CD14-positive monocyte (primary cell): ENCODE measurements around the gene CRAT. TPM values are rescaled to one million over a fixed set of nuclear protein-coding genes. Genes with fewer than 3 reads are reported as not detected.

ENCODE experiments used
- DNase-seq, 3 donors: peaks; one replicate each; pipeline ENCODE4 v3.0.0-alpha.2; 2011 to 2022
- H2AFZ ChIP-seq: 2 replicates; pipeline ENCODE4 v1.6.0; 2012; ENCODE audit warnings: mild to moderate bottlenecking, low read depth, low read length, inconsistent platforms; ENCODE audit not compliant: insufficient read depth, poor library complexity, severe bottlenecking
- H3K27ac ChIP-seq, 2 donors: 1 replicate in 1 of 2; 2 replicates in 1 of 2; pipeline ENCODE4 v1.5.1; 2012 to 2013; ENCODE audit warnings: low read length in 2 of 2, control low read depth in 1 of 2, inconsistent platforms in 1 of 2, low read depth in 1 of 2, mild to moderate bottlenecking in 1 of 2
- H3K27me3 ChIP-seq, 2 donors: one replicate each; pipeline versions ENCODE4 v1.6.0 to v1.6.1; 2011 to 2013; ENCODE audit warnings: low read length in 2 of 2; ENCODE audit not compliant: control insufficient read depth in 2 of 2, insufficient read depth in 2 of 2
- H3K36me3 ChIP-seq, 2 donors: replicated peaks in 1 of 2; 1 replicate in 1 of 2; 2 replicates in 1 of 2; pipeline versions ENCODE4 v1.5.1 to v1.6.1; 2012 to 2013; ENCODE audit warnings: low read length in 2 of 2, control low read depth in 1 of 2, inconsistent platforms in 1 of 2, mild to moderate bottlenecking in 1 of 2; ENCODE audit not compliant: insufficient read depth in 2 of 2, control insufficient read depth in 1 of 2
- H3K4me1 ChIP-seq, 2 donors: 1 replicate in 1 of 2; 2 replicates in 1 of 2; pipeline versions ENCODE4 v1.5.1 to v1.6.1; 2012 to 2013; ENCODE audit warnings: low read length in 2 of 2, control low read depth in 1 of 2, inconsistent platforms in 1 of 2, mild to moderate bottlenecking in 1 of 2, moderate library complexity in 1 of 2; ENCODE audit not compliant: insufficient read depth in 2 of 2, control insufficient read depth in 1 of 2
- H3K4me2 ChIP-seq: replicated peaks from 2 replicates; pipeline ENCODE3; 2012; ENCODE audit warnings: low read length, moderate library complexity, mild to moderate bottlenecking; ENCODE audit not compliant: poor library complexity, severe bottlenecking; ENCODE audit errors: extremely low read depth
- H3K4me3 ChIP-seq, 3 experiments: fragments of 200-600 bp in 1 of 3; sonication (generic) in 1 of 3; replicated peaks in 1 of 3; 1 replicate in 2 of 3; 2 replicates in 1 of 3; pipeline ENCODE4 v1.5.1; 2011 to 2013; ENCODE audit warnings: low read length in 3 of 3, mild to moderate bottlenecking in 3 of 3, control low read depth in 2 of 3, low read depth in 2 of 3, inconsistent platforms in 1 of 3, moderate library complexity in 1 of 3
- H3K79me2 ChIP-seq: 2 replicates; pipeline ENCODE4 v1.6.0; 2012; ENCODE audit warnings: mild to moderate bottlenecking, control low read depth, inconsistent platforms, low read length, moderate library complexity; ENCODE audit not compliant: insufficient read depth
- H3K9ac ChIP-seq: 2 replicates; pipeline ENCODE4 v1.6.0; 2017; ENCODE audit warnings: low read length, mild to moderate bottlenecking; ENCODE audit not compliant: insufficient read depth, poor library complexity, severe bottlenecking
- H3K9me3 ChIP-seq, 2 donors: replicated peaks in 1 of 2; 1 replicate in 1 of 2; 2 replicates in 1 of 2; pipeline versions ENCODE4 v1.5.1 to v1.6.1; 2012 to 2013; ENCODE audit warnings: low read length in 2 of 2, control low read depth in 1 of 2; ENCODE audit not compliant: control insufficient read depth in 1 of 2, insufficient read depth in 1 of 2
- H4K20me1 ChIP-seq: 2 replicates; pipeline ENCODE4 v1.6.0; 2012; ENCODE audit warnings: mild to moderate bottlenecking, low read length, control low read depth, moderate library complexity; ENCODE audit not compliant: insufficient read depth
- H3K27ac Mint-ChIP-seq, 7 donors: one replicate each; pipeline ENCODE4 v1.8.0; 2020; ENCODE audit warnings: mild to moderate bottlenecking in 7 of 7, mixed read lengths in 7 of 7, moderate library complexity in 6 of 7, inconsistent platforms in 2 of 7
- H3K27me3 Mint-ChIP-seq, 3 donors: one replicate each; pipeline ENCODE4 v1.8.0; 2021 to 2022; ENCODE audit warnings: low read depth in 3 of 3, mild to moderate bottlenecking in 3 of 3, mixed read lengths in 3 of 3, moderate library complexity in 3 of 3, inconsistent platforms in 1 of 3
- H3K36me3 Mint-ChIP-seq, 2 donors: one replicate each; pipeline ENCODE4 v1.8.0; 2020; ENCODE audit warnings: mixed read lengths in 2 of 2, inconsistent platforms in 1 of 2, mild to moderate bottlenecking in 1 of 2
- H3K4me1 Mint-ChIP-seq: one replicate; pipeline ENCODE4 v1.8.0; 2020; ENCODE audit warnings: mild to moderate bottlenecking, mixed read lengths
- H3K4me3 Mint-ChIP-seq, 2 donors: one replicate each; pipeline ENCODE4 v1.8.0; 2020; ENCODE audit warnings: mild to moderate bottlenecking in 2 of 2, mixed read lengths in 2 of 2, moderate library complexity in 1 of 2
- H3K9me3 Mint-ChIP-seq, 7 donors: one replicate each; pipeline ENCODE4 v1.8.0; 2020 to 2022; ENCODE audit warnings: mixed read lengths in 7 of 7, mild to moderate bottlenecking in 6 of 7, moderate library complexity in 6 of 7, inconsistent platforms in 2 of 7
- CTCF ChIP-seq: fragments of 200-600 bp; IDR thresholded peaks from one replicate; pipeline ENCODE4 v1.8.0; 2022; ENCODE audit warnings: antibody characterized with exemption, mild to moderate bottlenecking
- WGBS: methylation state at CpG from one replicate; pipeline ENCODE4 v1.1.5; 2013; ENCODE audit warnings: missing lambda C conversion rate; ENCODE audit not compliant: insufficient coverage; 5-methylcytosine and 5-hydroxymethylcytosine counted together
- intact Hi-C, 2 donors: fragments of 100-400 bp; cut with micrococcal nuclease; formaldehyde crosslinking; loops; one replicate each; pipeline versions ENCODE4 v1.15.0 to v1.15.1; 2023
- polyA plus RNA-seq, 3 donors: library from polyadenylated mRNA; depleted of rRNA in 1 of 3; unstranded in 2 of 3; stranded (reverse) in 1 of 3; fragments of 300-500 nt in 2 of 3; fragments of >200 nt in 1 of 3; fragmentation: Illumina TruSeq in 2 of 3; gene quantifications; 1 replicate in 2 of 3; 2 replicates in 1 of 3; pipeline ENCODE4 v1.2.3, GENCODE V29; 2012 to 2021

The CRAT gene
- polyA plus RNA-seq, 3 donors: 12.2 to 19.4 (median 15.0) TPM

GRCh38 chr9:129108083-129108804, 2.3 kb downstream of the CRAT start:
- Histone ChIP-seq H3K36me3 (peaks cover 12 to 19% of the 10 kb centered on the region in 2 donors), H3K79me2 (peaks cover 36% of the 10 kb centered on the region), H2AFZ (no peak overlapping the region), H3K9ac (no peak overlapping the region), H3K9me3 (no peaks in the 10 kb centered on the region), H4K20me1 (no peaks in the 10 kb centered on the region), H3K27me3 (no peaks in the 10 kb centered on the region), H3K4me1 (peaks cover 31 to 36% of the 10 kb centered on the region in 2 donors), H3K4me2 (no peak overlapping the region), H3K4me3 (no peak overlapping the region), H3K27ac (no peak overlapping the region)
- H3K27ac Mint-ChIP-seq: peak overlapping the region in 1 of 7 donors; percentile 33
- H3K4me1 Mint-ChIP-seq: peaks cover 30% of the 10 kb centered on the region
- peaks cover 0 to 3% (median 0%) of the 10 kb centered on the region in 7 donors for H3K9me3 Mint-ChIP-seq
- no peak for DNase-seq
- intact Hi-C loops: no loop called here
- 96% methylated on average over 11 of the region's 13 CpGs for WGBS
- peaks cover 16 to 24% of the 10 kb centered on the region in 2 donors for H3K36me3 Mint-ChIP-seq
- TF ChIP-seq CTCF: no peak
- H3K4me3 Mint-ChIP-seq: no peak overlapping the region
- H3K27me3 Mint-ChIP-seq: peaks cover 0 to 4% (median 0%) of the 10 kb centered on the region in 3 donors

- intact Hi-C loops: no loop called here
- peaks cover 0 to 3% (median 0%) of the 10 kb centered on the region in 7 donors for H3K9me3 Mint-ChIP-seq
- TF ChIP-seq CTCF: no peak
- H3K36me3 ChIP-seq: peaks cover 12 to 19% of the 10 kb centered on the region in 2 donors
- H3K4me1 Mint-ChIP-seq: peaks cover 25% of the 10 kb centered on the region
- H3K9ac ChIP-seq: no peak overlapping the region
- no peak overlapping the region for H3K27ac ChIP-seq
- 96% methylated on average over 13 of the region's 13 CpGs for WGBS
- peaks cover 25 to 30% of the 10 kb centered on the region in 2 donors for H3K4me1 ChIP-seq
- H3K27me3 Mint-ChIP-seq: peaks cover 0 to 4% (median 0%) of the 10 kb centered on the region in 3 donors
- H3K9me3 ChIP-seq: no peaks in the 10 kb centered on the region
- H3K27me3 ChIP-seq: no peaks in the 10 kb centered on the region
- no peak overlapping the region for H3K4me2 ChIP-seq
- H4K20me1 ChIP-seq: no peaks in the 10 kb centered on the region
- no peak overlapping the region for H2AFZ ChIP-seq
- peaks cover 30% of the 10 kb centered on the region for H3K79me2 ChIP-seq
- DNase-seq: no peak
- H3K27ac Mint-ChIP-seq: no peak overlapping the region
- H3K4me3 ChIP-seq: no peak overlapping the region
- H3K4me3 Mint-ChIP-seq: no peak overlapping the region
- peaks cover 16 to 24% of the 10 kb centered on the region in 2 donors for H3K36me3 Mint-ChIP-seq
Measured at GRCh38 chr9:129107651-129108050, 2.9 kb downstream of the CRAT start.
